ENCODE measurements around the gene EDA. TPM values are rescaled to one million over a fixed set of nuclear protein-coding genes. Genes with fewer than 3 reads are reported as not detected.

The EDA gene
- total RNA-seq, 1 donor from 2014 or later, result 6.8 TPM

GRCh38 chrX:69607616-69608015 is 8.3 kb upstream of the EDA start:
- H3K4me3 ChIP-seq, result no peak overlapping the region
- TF ChIP-seq, protein P1, sequence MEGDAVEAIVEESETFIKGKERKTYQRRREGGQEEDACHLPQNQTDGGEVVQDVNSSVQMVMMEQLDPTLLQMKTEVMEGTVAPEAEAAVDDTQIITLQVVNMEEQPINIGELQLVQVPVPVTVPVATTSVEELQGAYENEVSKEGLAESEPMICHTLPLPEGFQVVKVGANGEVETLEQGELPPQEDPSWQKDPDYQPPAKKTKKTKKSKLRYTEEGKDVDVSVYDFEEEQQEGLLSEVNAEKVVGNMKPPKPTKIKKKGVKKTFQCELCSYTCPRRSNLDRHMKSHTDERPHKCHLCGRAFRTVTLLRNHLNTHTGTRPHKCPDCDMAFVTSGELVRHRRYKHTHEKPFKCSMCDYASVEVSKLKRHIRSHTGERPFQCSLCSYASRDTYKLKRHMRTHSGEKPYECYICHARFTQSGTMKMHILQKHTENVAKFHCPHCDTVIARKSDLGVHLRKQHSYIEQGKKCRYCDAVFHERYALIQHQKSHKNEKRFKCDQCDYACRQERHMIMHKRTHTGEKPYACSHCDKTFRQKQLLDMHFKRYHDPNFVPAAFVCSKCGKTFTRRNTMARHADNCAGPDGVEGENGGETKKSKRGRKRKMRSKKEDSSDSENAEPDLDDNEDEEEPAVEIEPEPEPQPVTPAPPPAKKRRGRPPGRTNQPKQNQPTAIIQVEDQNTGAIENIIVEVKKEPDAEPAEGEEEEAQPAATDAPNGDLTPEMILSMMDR (IDR thresholded peaks at IDR 0.05), result no peak
- TF ChIP-seq EZH2 (IDR thresholded peaks at IDR 0.05) (no peak), EZH2phosphoT487 (IDR thresholded peaks at IDR 0.05) (no peak)
- H3K4me1 ChIP-seq, result peaks cover 11% of the 10 kb centered on the region
- no peak overlapping the region for H3K4me3 Mint-ChIP-seq
- no peaks in the 10 kb centered on the region for H3F3A ChIP-seq (ENCODE audit: low read depth)
- H3K36me3 ChIP-seq, result no peaks in the 10 kb centered on the region
- no peak overlapping the region for H3K4me2 ChIP-seq
- peaks cover 4% of the 10 kb centered on the region for H3K9me3 ChIP-seq (ENCODE audit: low read depth)
- no peaks in the 10 kb centered on the region for H3K79me2 ChIP-seq (ENCODE audit: low read depth)
- H3K27me3 Mint-ChIP-seq (ENCODE audit: insufficient read depth, low read depth), result no peaks in the 10 kb centered on the region
- no peak for DNase-seq (ENCODE audit: low spot score)
- no peak overlapping the region for H3K27ac ChIP-seq
- H4K20me1 ChIP-seq (ENCODE audit: low read depth), result no peaks in the 10 kb centered on the region
- H3K27ac Mint-ChIP-seq, result no peak overlapping the region
- no peaks in the 10 kb centered on the region for H3K36me3 Mint-ChIP-seq
- no peaks in the 10 kb centered on the region for H3K9me3 Mint-ChIP-seq
- H2AFZ ChIP-seq (replicated peaks), result no peak overlapping the region
- H3K9ac ChIP-seq, result no peak overlapping the region
- H3K27me3 ChIP-seq, result no peaks in the 10 kb centered on the region
- H3K4me1 Mint-ChIP-seq, result peaks cover 19% of the 10 kb centered on the region

- peaks cover 4% of the 10 kb centered on the region for H3K9me3 ChIP-seq (ENCODE audit: low read depth)
- no peaks in the 10 kb centered on the region for H3K36me3 ChIP-seq
- no peak overlapping the region for H3K4me2 ChIP-seq
- Mint-ChIP-seq H3K36me3 (no peaks in the 10 kb centered on the region), H3K27me3 (ENCODE audit: insufficient read depth, low read depth) (peaks cover 6% of the 10 kb centered on the region), H3K27ac (no peak overlapping the region), H3K9me3 (no peaks in the 10 kb centered on the region), H3K4me3 (no peak overlapping the region), H3K4me1 (peaks cover 14% of the 10 kb centered on the region)
- H3F3A ChIP-seq (ENCODE audit: low read depth), result no peaks in the 10 kb centered on the region
- no peak overlapping the region for H3K9ac ChIP-seq
- peaks cover 21% of the 10 kb centered on the region for H3K27me3 ChIP-seq
- no peak overlapping the region for H3K4me3 ChIP-seq
- DNase-seq (ENCODE audit: low spot score), result no peak
- no peak overlapping the region for H2AFZ ChIP-seq (replicated peaks)
- TF ChIP-seq, protein P1 (IDR thresholded peaks at IDR 0.05), result no peak
- TF ChIP-seq EZH2 (IDR thresholded peaks at IDR 0.05), result no peak
- no peak for TF ChIP-seq EZH2phosphoT487 (IDR thresholded peaks at IDR 0.05)
- peaks cover 9% of the 10 kb centered on the region for H3K4me1 ChIP-seq
- no peak overlapping the region for H3K27ac ChIP-seq
- no peaks in the 10 kb centered on the region for H4K20me1 ChIP-seq (ENCODE audit: low read depth)
- no peaks in the 10 kb centered on the region for H3K79me2 ChIP-seq (ENCODE audit: low read depth)
These were observed 2.0 kb upstream of the EDA start for GRCh38 chrX:69613946-69614345.

DNA sequence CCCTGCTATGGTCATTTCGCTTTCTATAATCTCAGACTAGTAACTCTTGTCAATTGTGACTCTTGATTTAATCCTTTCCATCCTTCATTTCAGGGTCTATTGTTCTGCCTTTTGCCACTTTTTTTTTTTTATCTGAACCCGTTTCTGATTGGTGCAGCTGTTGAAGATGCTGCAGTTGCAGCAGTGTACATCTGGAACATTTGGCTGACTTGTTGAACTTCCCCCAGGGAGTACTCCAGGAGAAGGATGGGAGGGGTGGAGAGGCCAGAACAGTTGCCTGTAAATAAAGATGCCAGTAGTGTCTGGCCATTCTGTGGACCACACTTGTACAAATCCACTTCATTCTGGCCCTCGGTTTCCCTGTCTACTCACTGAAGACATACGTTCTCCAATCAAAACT is 1.0 kb upstream of the EDA start:
- Histone ChIP-seq H3K4me1 (peaks cover 9% of the 10 kb centered on the region), H3K9ac (no peak overlapping the region), H3K27me3 (peaks cover 21% of the 10 kb centered on the region), H3K9me3 (ENCODE audit: low read depth) (peaks cover 4% of the 10 kb centered on the region), H3F3A (ENCODE audit: low read depth) (no peaks in the 10 kb centered on the region), H3K27ac (no peak overlapping the region), H3K36me3 (no peaks in the 10 kb centered on the region), H2AFZ (replicated peaks) (no peak overlapping the region), H4K20me1 (ENCODE audit: low read depth) (no peaks in the 10 kb centered on the region), H3K4me2 (peak overlapping the region; percentile 71), H3K79me2 (ENCODE audit: low read depth) (no peaks in the 10 kb centered on the region), H3K4me3 (peak overlapping the region; percentile 32)
- Mint-ChIP-seq H3K27me3 (ENCODE audit: insufficient read depth, low read depth) (peaks cover 6% of the 10 kb centered on the region), H3K4me3 (peak overlapping the region; percentile 80), H3K9me3 (no peaks in the 10 kb centered on the region), H3K27ac (no peak overlapping the region), H3K4me1 (peaks cover 14% of the 10 kb centered on the region), H3K36me3 (no peaks in the 10 kb centered on the region)
- DNase-seq (ENCODE audit: low spot score), result no peak
- TF ChIP-seq EZH2 (IDR thresholded peaks at IDR 0.05) (no peak), EZH2phosphoT487 (IDR thresholded peaks at IDR 0.05) (no peak)
- TF ChIP-seq, protein P1 (IDR thresholded peaks at IDR 0.05), result no peak
